ENCODE results near the gene FMOD. TPM values are rescaled to one million over a fixed set of nuclear protein-coding genes. Genes with fewer than 3 reads are reported as not detected.
A peak's percentile ranks its signal among the peaks of the same experiment; 100 is the strongest.

The FMOD gene
- polyA plus RNA-seq, 1 experiment: 5.4 TPM

GRCh38 chr1:203328714-203329122 is 22.2 kb downstream of the FMOD start:
- ChIA-PET POLR2A (interaction anchor here (1.5 kb wide), 1 partner anchor 56 kb away, joined by 5 read pairs; no protein-coding TSS in a partner anchor), CTCF (interaction anchor here (0.7 to 6.3 kb wide), 3 partner anchors 14 to 59 kb away, joined by 5 to 84 read pairs (median 10); no protein-coding TSS in a partner anchor)
- H3K4me3 ChIP-seq (ENCODE audit: low read depth, low read length): no peak overlapping the region
- H3K27ac ChIP-seq (ENCODE audit: low read depth, low read length): no peak overlapping the region
- no peaks in the 10 kb centered on the region; the same call in 1 of the 2 replicates for H3K9me3 ChIP-seq (ENCODE audit: control insufficient read depth, insufficient read depth, low read length)
- DNase-seq (ENCODE audit: low read depth, low spot score): no peak
- TF ChIP-seq CTCF (IDR thresholded peaks at IDR 0.05; ENCODE audit: low read depth, low read length): no peak
- peaks cover 44% of the 10 kb centered on the region for H3K27me3 ChIP-seq (ENCODE audit: control insufficient read depth, insufficient read depth, low read length)

- Histone ChIP-seq H3K4me3 (ENCODE audit: low read depth, low read length) (peak overlapping the region; percentile 53), H3K27me3 (ENCODE audit: control insufficient read depth, insufficient read depth, low read length) (peaks cover 51% of the 10 kb centered on the region), H3K27ac (ENCODE audit: low read depth, low read length) (peak overlapping the region; percentile 39), H3K9me3 (ENCODE audit: control insufficient read depth, insufficient read depth, low read length) (no peaks in the 10 kb centered on the region; the same call in 1 of the 2 replicates)
- ChIA-PET POLR2A (interaction anchor here (0.5 to 1.5 kb wide), 7 partner anchors 21 to 399 kb away, joined by 3 to 6 read pairs (median 4); no protein-coding TSS in a partner anchor), CTCF (interaction anchor here (0.6 to 6.3 kb wide), 10 partner anchors 8 to 58 kb away, joined by 3 to 84 read pairs (median 4); partner anchors contain the start of gene FMOD)
- peak; percentile 53 for TF ChIP-seq CTCF (IDR thresholded peaks at IDR 0.05; ENCODE audit: low read depth, low read length)
- DNase-seq (ENCODE audit: low read depth, low spot score): no peak
These were observed 23.1 kb downstream of the FMOD start for GRCh38 chr1:203327684-203328457.

GRCh38 chr1:203326830-203327683 is 23.9 kb downstream of the FMOD start:
- ChIA-PET POLR2A (interaction anchor here (0.5 to 1.5 kb wide), 6 partner anchors 20 to 399 kb away, joined by 3 to 6 read pairs (median 4); no protein-coding TSS in a partner anchor), CTCF (interaction anchor here (0.8 to 6.3 kb wide), 8 partner anchors 9 to 57 kb away, joined by 3 to 84 read pairs (median 5); partner anchors contain the start of gene FMOD)
- Histone ChIP-seq H3K4me3 (ENCODE audit: low read depth, low read length) (peak overlapping the region; percentile 67), H3K9me3 (ENCODE audit: control insufficient read depth, insufficient read depth, low read length) (no peaks in the 10 kb centered on the region; the same call in 1 of the 2 replicates), H3K27ac (ENCODE audit: low read depth, low read length) (peak overlapping the region; percentile 39), H3K27me3 (ENCODE audit: control insufficient read depth, insufficient read depth, low read length) (peaks cover 55% of the 10 kb centered on the region)
- DNase-seq (ENCODE audit: low read depth, low spot score): peak; percentile 51
- no peak for TF ChIP-seq CTCF (IDR thresholded peaks at IDR 0.05; ENCODE audit: low read depth, low read length)

GRCh38 chr1:203325418-203326091 is 25.4 kb downstream of the FMOD start:
- Histone ChIP-seq H3K27me3 (ENCODE audit: control insufficient read depth, insufficient read depth, low read length) (peaks cover 56% of the 10 kb centered on the region), H3K4me3 (ENCODE audit: low read depth, low read length) (no peak overlapping the region), H3K9me3 (ENCODE audit: control insufficient read depth, insufficient read depth, low read length) (no peaks in the 10 kb centered on the region; the same call in 1 of the 2 replicates), H3K27ac (ENCODE audit: low read depth, low read length) (no peak overlapping the region)
- DNase-seq (ENCODE audit: low read depth, low spot score): no peak
- CTCF ChIA-PET: interaction anchor here (1.1 to 6.3 kb wide), 4 partner anchors 14 to 163 kb away, joined by 3 to 84 read pairs (median 12); no protein-coding TSS in a partner anchor
- no peak for TF ChIP-seq CTCF (IDR thresholded peaks at IDR 0.05; ENCODE audit: low read depth, low read length)
- POLR2A ChIA-PET: interaction anchor here (0.8 to 1.5 kb wide), 2 partner anchors 19 to 58 kb away, joined by 3 to 4 read pairs; no protein-coding TSS in a partner anchor
